CD4-positive, alpha-beta memory T cell (primary cell): ENCODE results near the gene SCN2A. TPM values are rescaled to one million over a fixed set of nuclear protein-coding genes. Genes with fewer than 3 reads are reported as not detected.

Source experiments
- CTCF ChIA-PET: fragments of 350-600 bp; sonication (Branson Sonifier 250); formaldehyde crosslinking; loops from one replicate; lab custom pipeline; 2021; ENCODE audit warnings: inconsistent platforms; ENCODE audit not compliant: partially characterized antibody; lab: Charles Lee
- POLR2A ChIA-PET: fragments of 350-600 bp; sonication (Branson Sonifier 250); formaldehyde crosslinking; loops from one replicate; lab custom pipeline; 2021; ENCODE audit not compliant: partially characterized antibody; lab: Charles Lee
- DNase-seq, 5 donors: peaks; one replicate each; pipeline versions ENCODE4 v3.0.0 to v3.0.0-alpha.2; 2020 to 2022; ENCODE audit warnings: mixed read lengths in 1 of 5
- H3K27ac ChIP-seq: one replicate; pipeline ENCODE4 v1.7.0; 2013; ENCODE audit warnings: low read depth, low read length
- H3K27me3 ChIP-seq: 2 replicates; pipeline ENCODE4 v1.7.0; 2013; ENCODE audit warnings: mild to moderate bottlenecking, low read length, moderate library complexity; ENCODE audit not compliant: insufficient read depth
- H3K36me3 ChIP-seq: 2 replicates; pipeline ENCODE4 v1.7.0; 2013; ENCODE audit warnings: mild to moderate bottlenecking, low read length, moderate library complexity; ENCODE audit not compliant: insufficient read depth
- H3K4me1 ChIP-seq: 2 replicates; pipeline ENCODE4 v1.7.0; 2013; ENCODE audit warnings: mild to moderate bottlenecking, low read length, moderate library complexity; ENCODE audit not compliant: insufficient read depth
- H3K4me3 ChIP-seq, 2 donors: one replicate each; pipeline ENCODE4 v1.7.0; 2013; ENCODE audit warnings: low read length in 2 of 2, mild to moderate bottlenecking in 1 of 2
- H3K9me3 ChIP-seq, 2 donors: one replicate each; pipeline ENCODE4 v1.7.0; 2013; ENCODE audit warnings: low read length in 2 of 2, control low read depth in 1 of 2; ENCODE audit not compliant: control insufficient read depth in 1 of 2
- H3K27ac Mint-ChIP-seq, 7 donors: one replicate each; pipeline ENCODE4 v1.8.0; 2020 to 2021; ENCODE audit warnings: mixed read lengths in 7 of 7, mild to moderate bottlenecking in 6 of 7, inconsistent platforms in 3 of 7, moderate library complexity in 3 of 7
- H3K27me3 Mint-ChIP-seq, 2 donors: one replicate each; pipeline ENCODE4 v1.8.0; 2020 to 2021; ENCODE audit warnings: mixed read lengths in 2 of 2
- H3K36me3 Mint-ChIP-seq, 2 donors: one replicate each; pipeline ENCODE4 v1.8.0; 2020 to 2021; ENCODE audit warnings: mixed read lengths in 2 of 2, inconsistent platforms in 1 of 2, mild to moderate bottlenecking in 1 of 2
- H3K4me1 Mint-ChIP-seq, 4 donors: one replicate each; pipeline ENCODE4 v1.8.0; 2020 to 2021; ENCODE audit warnings: mixed read lengths in 4 of 4, mild to moderate bottlenecking in 1 of 4
- H3K4me3 Mint-ChIP-seq, 8 donors: one replicate each; pipeline ENCODE4 v1.8.0; 2020 to 2021; ENCODE audit warnings: mixed read lengths in 8 of 8, mild to moderate bottlenecking in 7 of 8, moderate library complexity in 6 of 8, inconsistent platforms in 3 of 8
- H3K9me3 Mint-ChIP-seq, 8 donors: one replicate each; pipeline ENCODE4 v1.8.0; 2020 to 2021; ENCODE audit warnings: mixed read lengths in 8 of 8, mild to moderate bottlenecking in 5 of 8, inconsistent platforms in 3 of 8, moderate library complexity in 1 of 8
- intact Hi-C: fragments of 100-400 bp; cut with micrococcal nuclease; formaldehyde crosslinking; loops from one replicate; pipeline ENCODE4 v1.15.1; 2023
- polyA plus RNA-seq, 2 donors: library from polyadenylated mRNA; unstranded; fragments of 300-500 nt; fragmentation: Illumina TruSeq; gene quantifications; one replicate each; pipeline ENCODE4 v1.2.3, GENCODE V29; 2021
- total RNA-seq, 2 experiments: library from RNA; stranded (reverse); gene quantifications; one replicate each; pipeline ENCODE4 v1.2.3, GENCODE V29; 2021

Gene SCN2A
- total and polyA plus RNA-seq, 4 experiments from 2014 or later = not detected

- Mint-ChIP-seq H3K27ac (peak overlapping the region in 2 of 7 donors; percentile 30 to 83), H3K9me3 (no peaks in the 10 kb centered on the region), H3K27me3 (peaks cover 6 to 7% of the 10 kb centered on the region in 2 donors), H3K4me3 (peak overlapping the region in 1 of 8 donors; percentile 11), H3K4me1 (peaks cover 0 to 4% (median 2%) of the 10 kb centered on the region in 4 donors), H3K36me3 (no peaks in the 10 kb centered on the region)
- Histone ChIP-seq H3K27me3 (no peaks in the 10 kb centered on the region), H3K4me1 (peaks cover 4% of the 10 kb centered on the region), H3K9me3 (no peaks in the 10 kb centered on the region), H3K4me3 (no peak overlapping the region), H3K36me3 (no peaks in the 10 kb centered on the region), H3K27ac (no peak overlapping the region)
- ChIA-PET CTCF (interaction anchor here (0.6 to 2.0 kb wide), 4 partner anchors 10 to 570 kb away, joined by 3 to 8 read pairs (median 3); no protein-coding TSS in a partner anchor), POLR2A (no interaction called here)
- intact Hi-C loops = loop anchor here (2.0 to 10.0 kb wide), 3 partner anchors 301 to 661 kb away; partner anchors contain the start of gene TTC21B
- peak; percentile 68 to 83 (median 75) for DNase-seq
Observed at GRCh38 chr2:165293440-165294420, 54.5 kb downstream of the SCN2A start.

- intact Hi-C loops = loop anchor here (5.0 to 10.0 kb wide), 2 partner anchors 577 to 660 kb away; partner anchors contain the start of gene TTC21B
- DNase-seq = no peak
- no peak overlapping the region for H3K4me3 Mint-ChIP-seq
- H3K36me3 Mint-ChIP-seq = no peaks in the 10 kb centered on the region
- H3K36me3 ChIP-seq = no peaks in the 10 kb centered on the region
- no peak overlapping the region for H3K27ac Mint-ChIP-seq
- H3K27ac ChIP-seq = no peak overlapping the region
- H3K4me1 Mint-ChIP-seq = peaks cover 0 to 4% (median 2%) of the 10 kb centered on the region in 4 donors
- no peaks in the 10 kb centered on the region for H3K9me3 ChIP-seq
- H3K4me1 ChIP-seq = peaks cover 4% of the 10 kb centered on the region
- ChIA-PET POLR2A (no interaction called here), CTCF (interaction anchor here (2.0 kb wide), 1 partner anchor 11 kb away, joined by 8 read pairs; no protein-coding TSS in a partner anchor)
- no peaks in the 10 kb centered on the region for H3K27me3 ChIP-seq
- peaks cover 6 to 7% of the 10 kb centered on the region in 2 donors for H3K27me3 Mint-ChIP-seq
- H3K9me3 Mint-ChIP-seq = no peaks in the 10 kb centered on the region
- H3K4me3 ChIP-seq = no peak overlapping the region
Observed at GRCh38 chr2:165294912-165295311, 55.7 kb downstream of the SCN2A start.

GRCh38 chr2:165295643-165296042 lies 56.4 kb downstream of the SCN2A start:
- no peaks in the 10 kb centered on the region for H3K36me3 Mint-ChIP-seq
- Histone ChIP-seq H3K4me3 (no peak overlapping the region), H3K27ac (no peak overlapping the region), H3K36me3 (no peaks in the 10 kb centered on the region), H3K27me3 (no peaks in the 10 kb centered on the region), H3K4me1 (peaks cover 4% of the 10 kb centered on the region), H3K9me3 (no peaks in the 10 kb centered on the region)
- CTCF ChIA-PET = no interaction called here
- intact Hi-C loops = loop anchor here (10.0 kb wide), 1 partner anchor 659 kb away; the partner anchor contains the start of gene TTC21B
- peaks cover 0 to 4% (median 2%) of the 10 kb centered on the region in 4 donors for H3K4me1 Mint-ChIP-seq
- H3K27me3 Mint-ChIP-seq = peaks cover 6 to 7% of the 10 kb centered on the region in 2 donors
- no peaks in the 10 kb centered on the region for H3K9me3 Mint-ChIP-seq
- H3K4me3 Mint-ChIP-seq = no peak overlapping the region
- H3K27ac Mint-ChIP-seq = no peak overlapping the region
- no peak for DNase-seq
- POLR2A ChIA-PET = no interaction called here

GRCh38 chr2:165305391-165306096 lies 66.3 kb downstream of the SCN2A start:
- H3K9me3 Mint-ChIP-seq = peaks cover 0 to 2% (median 0%) of the 10 kb centered on the region in 8 donors
- POLR2A ChIA-PET = no interaction called here
- CTCF ChIA-PET = no interaction called here
- Histone ChIP-seq H3K9me3 (no peaks in the 10 kb centered on the region), H3K4me3 (no peak overlapping the region), H3K4me1 (no peaks in the 10 kb centered on the region), H3K36me3 (no peaks in the 10 kb centered on the region), H3K27ac (no peak overlapping the region), H3K27me3 (no peaks in the 10 kb centered on the region)
- no peak overlapping the region for H3K4me3 Mint-ChIP-seq
- H3K27me3 Mint-ChIP-seq = peaks cover 2 to 9% of the 10 kb centered on the region in 2 donors
- DNase-seq = no peak
- no peaks in the 10 kb centered on the region for H3K4me1 Mint-ChIP-seq
- no peaks in the 10 kb centered on the region for H3K36me3 Mint-ChIP-seq
- intact Hi-C loops = no loop called here
- no peak overlapping the region for H3K27ac Mint-ChIP-seq

- Histone ChIP-seq H3K36me3 (no peaks in the 10 kb centered on the region), H3K9me3 (no peaks in the 10 kb centered on the region), H3K27me3 (no peaks in the 10 kb centered on the region), H3K4me3 (no peak overlapping the region), H3K4me1 (no peaks in the 10 kb centered on the region), H3K27ac (no peak overlapping the region)
- POLR2A ChIA-PET = no interaction called here
- Mint-ChIP-seq H3K36me3 (no peaks in the 10 kb centered on the region), H3K27me3 (peaks cover 2 to 9% of the 10 kb centered on the region in 2 donors), H3K4me1 (no peaks in the 10 kb centered on the region), H3K4me3 (no peak overlapping the region), H3K9me3 (peaks cover 0 to 2% (median 0%) of the 10 kb centered on the region in 8 donors), H3K27ac (no peak overlapping the region)
- intact Hi-C loops = no loop called here
- no peak for DNase-seq
- CTCF ChIA-PET = no interaction called here
Observed at GRCh38 chr2:165307317-165307716, 68.1 kb downstream of the SCN2A start.

GRCh38 chr2:165311949-165312348 lies 72.7 kb downstream of the SCN2A start:
- H3K9me3 Mint-ChIP-seq = no peaks in the 10 kb centered on the region
- DNase-seq = no peak
- POLR2A ChIA-PET = no interaction called here
- H3K4me1 Mint-ChIP-seq = no peaks in the 10 kb centered on the region
- H3K27me3 Mint-ChIP-seq = peaks cover 0 to 3% of the 10 kb centered on the region in 2 donors
- no peak overlapping the region for H3K4me3 Mint-ChIP-seq
- Histone ChIP-seq H3K27ac (no peak overlapping the region), H3K4me1 (no peaks in the 10 kb centered on the region), H3K27me3 (no peaks in the 10 kb centered on the region), H3K4me3 (no peak overlapping the region), H3K9me3 (no peaks in the 10 kb centered on the region), H3K36me3 (no peaks in the 10 kb centered on the region)
- no peaks in the 10 kb centered on the region for H3K36me3 Mint-ChIP-seq
- intact Hi-C loops = no loop called here
- H3K27ac Mint-ChIP-seq = no peak overlapping the region
- CTCF ChIA-PET = interaction anchor here (1.0 to 1.3 kb wide), 2 partner anchors 11 to 18 kb away, joined by 3 read pairs; no protein-coding TSS in a partner anchor

GRCh38 chr2:165312999-165313398 lies 73.8 kb downstream of the SCN2A start:
- H3K36me3 Mint-ChIP-seq = no peaks in the 10 kb centered on the region
- H3K9me3 Mint-ChIP-seq = no peaks in the 10 kb centered on the region
- no peak overlapping the region for H3K4me3 ChIP-seq
- no peaks in the 10 kb centered on the region for H3K4me1 ChIP-seq
- no peak overlapping the region for H3K27ac ChIP-seq
- no peaks in the 10 kb centered on the region for H3K9me3 ChIP-seq
- intact Hi-C loops = no loop called here
- no peak for DNase-seq
- no peaks in the 10 kb centered on the region for H3K4me1 Mint-ChIP-seq
- no peaks in the 10 kb centered on the region for H3K27me3 ChIP-seq
- peaks cover 0 to 3% of the 10 kb centered on the region in 2 donors for H3K27me3 Mint-ChIP-seq
- H3K36me3 ChIP-seq = no peaks in the 10 kb centered on the region
- POLR2A ChIA-PET = no interaction called here
- no peak overlapping the region for H3K4me3 Mint-ChIP-seq
- H3K27ac Mint-ChIP-seq = no peak overlapping the region
- CTCF ChIA-PET = interaction anchor here (1.0 kb wide), 1 partner anchor 10 kb away, joined by 3 read pairs; no protein-coding TSS in a partner anchor
